Stimulated activated CD8-positive, alpha-beta memory T cell treated with anti-CD3 and anti-CD28 coated beads, Interleukin-15, amount 100 ng/mL, for 24 hours (primary cell): ENCODE measurements around the gene LYRM9.
"Not testable (repeated sequence)": the region's sequence is repeated elsewhere in the genome, so short reads cannot be mapped to it uniquely, and the experiment has no call there.

Experiments used
- DNase-seq: peaks from one replicate; pipeline ENCODE4 v3.0.0-alpha.2; 2020; ENCODE audit warnings: low read depth

LYRM9 gene

DNA sequence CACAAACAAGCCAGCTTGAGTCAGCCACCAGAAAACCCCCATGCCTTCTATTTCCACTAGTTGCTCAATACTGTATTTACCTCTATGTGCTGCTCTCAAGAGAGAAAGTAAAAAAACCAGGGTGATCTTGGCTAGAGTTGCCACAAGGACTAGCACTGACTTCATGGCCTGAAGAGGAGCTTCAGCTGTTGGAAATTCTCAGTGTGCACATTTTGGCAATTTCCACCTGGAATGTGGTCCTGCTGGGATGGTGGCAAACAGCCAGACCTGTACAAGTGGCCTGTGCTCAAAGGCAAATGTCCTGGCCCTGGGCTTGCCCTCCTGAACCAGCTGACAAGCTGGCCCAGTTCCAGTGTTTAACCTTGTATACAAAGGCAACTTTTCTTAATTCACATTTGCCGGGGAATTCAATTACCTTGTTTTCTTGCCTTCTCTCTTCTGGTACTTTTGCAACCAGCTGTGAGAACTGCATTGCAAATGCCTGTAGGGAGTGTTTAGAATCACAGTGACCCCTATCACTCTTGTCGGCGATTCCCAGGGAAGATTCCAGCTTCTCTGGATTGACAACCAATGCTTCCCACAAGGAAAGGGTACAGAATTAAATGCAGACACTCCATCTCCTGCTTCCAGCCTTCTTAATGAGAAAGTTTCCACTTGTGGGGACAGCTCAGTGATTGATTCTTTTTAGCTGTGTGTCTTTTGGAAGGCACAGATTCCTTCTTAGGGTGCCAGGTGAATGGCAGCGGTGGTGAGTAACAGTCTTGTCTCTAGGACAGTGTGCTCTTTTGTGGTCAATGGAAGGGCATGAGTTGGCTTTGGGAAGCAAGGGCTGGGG is 53.4 kb downstream of the LYRM9 start:
- not testable (repeated sequence) for DNase-seq

DNA sequence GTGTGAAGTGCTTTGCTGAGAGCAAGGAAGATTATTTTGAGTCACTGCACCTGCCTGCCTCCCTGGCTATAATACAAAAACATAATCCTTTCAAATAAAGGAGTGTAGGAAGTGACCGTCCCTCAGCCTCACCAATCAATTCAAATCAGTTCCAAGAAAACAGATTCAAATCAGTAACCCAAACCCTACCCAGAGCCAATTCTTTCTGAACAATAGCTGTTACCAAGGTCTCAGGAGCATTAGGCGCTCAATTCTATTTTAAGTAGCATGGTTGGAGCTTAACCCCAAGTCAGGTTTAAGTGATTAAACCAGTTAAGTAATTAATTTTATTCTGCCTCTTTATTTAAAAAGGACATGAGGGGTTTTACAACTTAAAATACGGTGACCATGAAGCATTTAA is 54.6 kb downstream of the LYRM9 start:
- not testable (repeated sequence) for DNase-seq

DNA sequence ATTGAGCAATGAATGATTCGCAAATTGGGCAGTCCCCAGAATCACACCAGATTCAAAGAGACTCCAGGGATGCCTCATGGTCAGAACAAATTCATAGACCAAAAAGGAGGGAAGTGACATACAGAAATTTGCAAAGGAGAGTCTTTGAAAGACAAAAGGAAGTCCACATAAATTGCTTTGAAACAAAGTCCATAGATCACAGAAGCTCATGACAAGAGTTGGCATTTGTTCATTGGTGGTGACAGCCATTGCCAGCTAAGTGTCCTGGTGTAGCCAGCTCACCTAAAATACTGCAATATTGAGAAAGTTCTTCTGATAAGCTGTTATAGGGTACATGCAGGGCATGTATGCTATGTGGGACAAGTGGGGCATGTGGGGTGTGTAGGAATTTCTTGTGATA is 55.4 kb downstream of the LYRM9 start:
- DNase-seq, result not testable (repeated sequence)

DNA sequence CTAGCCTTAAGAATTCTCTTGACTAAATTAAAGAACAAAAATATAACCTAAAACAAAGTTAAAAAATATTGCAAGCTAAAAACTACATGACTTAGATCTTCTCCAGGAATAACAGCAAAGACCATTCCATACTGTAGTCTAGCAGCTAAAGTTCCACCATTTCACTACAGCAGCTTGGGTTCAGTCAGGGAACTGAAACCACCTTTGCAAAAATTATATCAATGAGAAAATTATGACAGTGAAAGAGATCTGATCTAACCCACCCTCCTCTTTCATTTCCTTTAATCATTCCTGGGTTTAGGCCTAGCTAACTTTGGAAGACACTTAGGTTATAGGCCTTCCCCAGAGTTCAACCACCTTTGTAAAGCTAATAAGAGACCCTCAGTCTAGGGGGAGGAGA is 56.5 kb downstream of the LYRM9 start:
- DNase-seq, result no peak

DNA sequence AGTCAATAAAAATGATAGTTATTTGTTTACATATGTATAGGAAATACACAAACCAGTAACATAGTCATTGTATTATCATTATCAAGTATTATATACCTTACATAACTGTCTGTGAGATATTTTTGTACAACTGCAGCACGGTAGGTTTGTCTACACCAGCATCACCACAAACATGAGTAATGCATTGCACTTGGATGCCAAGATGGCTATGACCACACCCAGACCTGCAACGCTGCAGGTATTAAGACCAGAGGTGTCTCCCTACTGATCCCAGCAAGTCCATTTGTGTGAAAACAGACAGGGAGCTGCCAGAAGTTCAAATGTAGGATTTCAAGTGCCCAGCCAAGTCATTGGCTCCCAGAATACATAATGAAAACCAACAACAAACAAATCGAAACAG is 58.6 kb downstream of the LYRM9 start:
- DNase-seq, result no peak

DNA sequence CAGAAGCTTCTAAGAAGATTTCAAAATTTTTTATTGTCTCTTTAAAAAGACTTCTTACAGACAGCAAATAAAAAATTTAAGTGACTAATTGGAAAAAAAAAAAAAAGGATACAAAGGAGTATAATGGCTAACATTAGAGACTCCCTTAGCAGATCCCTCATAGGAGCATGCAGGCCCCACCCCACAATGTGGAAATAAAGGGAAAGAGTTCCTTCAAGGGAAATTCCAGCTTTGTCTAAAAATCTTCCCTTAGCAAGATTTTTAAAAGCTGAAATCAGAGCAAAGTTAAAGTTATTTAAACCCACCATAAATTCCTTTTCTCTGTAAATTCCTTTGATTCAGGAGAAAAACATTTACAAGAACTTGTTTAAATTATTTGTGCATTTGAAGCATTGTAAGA is 60.3 kb downstream of the LYRM9 start:
- DNase-seq, result no peak

DNA sequence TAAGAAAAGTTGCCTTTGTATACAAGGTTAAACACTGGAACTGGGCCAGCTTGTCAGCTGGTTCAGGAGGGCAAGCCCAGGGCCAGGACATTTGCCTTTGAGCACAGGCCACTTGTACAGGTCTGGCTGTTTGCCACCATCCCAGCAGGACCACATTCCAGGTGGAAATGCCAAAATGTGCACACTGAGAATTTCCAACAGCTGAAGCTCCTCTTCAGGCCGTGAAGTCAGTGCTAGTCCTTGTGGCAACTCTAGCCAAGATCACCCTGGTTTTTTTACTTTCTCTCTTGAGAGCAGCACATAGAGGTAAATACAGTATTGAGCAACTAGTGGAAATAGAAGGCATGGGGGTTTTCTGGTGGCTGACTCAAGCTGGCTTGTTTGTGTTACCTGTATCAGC is 63.3 kb downstream of the LYRM9 start:
- not testable (repeated sequence) for DNase-seq

DNA sequence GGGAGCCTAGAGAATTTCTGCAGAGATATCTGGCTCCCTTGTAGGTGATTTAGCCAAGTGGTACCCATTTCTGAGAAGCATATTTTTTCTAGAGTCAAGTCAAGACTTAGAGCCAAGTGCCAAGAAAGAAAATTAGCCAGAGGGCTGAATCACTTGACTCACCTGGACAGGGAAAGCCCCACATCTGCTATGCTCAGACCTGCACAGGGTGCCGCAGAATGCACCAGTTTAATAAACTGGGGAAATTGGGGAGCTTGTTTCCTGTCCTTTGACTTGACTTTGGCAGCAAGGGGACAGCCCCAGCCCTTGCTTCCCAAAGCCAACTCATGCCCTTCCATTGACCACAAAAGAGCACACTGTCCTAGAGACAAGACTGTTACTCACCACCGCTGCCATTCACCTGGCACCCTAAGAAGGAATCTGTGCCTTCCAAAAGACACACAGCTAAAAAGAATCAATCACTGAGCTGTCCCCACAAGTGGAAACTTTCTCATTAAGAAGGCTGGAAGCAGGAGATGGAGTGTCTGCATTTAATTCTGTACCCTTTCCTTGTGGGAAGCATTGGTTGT is 63.9 kb downstream of the LYRM9 start:
- not testable (repeated sequence) for DNase-seq
